H1 (cell line): ENCODE measurements around the gene DPH1. TPM values are rescaled to one million over a fixed set of nuclear protein-coding genes. Genes with fewer than 3 reads are reported as not detected.

Experiments
- CHD7 ChIP-seq: fragments of 300-600 bp; sonication (generic); IDR thresholded peaks from 2 replicates; pipeline ENCODE4 v1.7.1; 2012; ENCODE audit warnings: low read length, moderate library complexity, mild to moderate bottlenecking, inconsistent platforms; ENCODE audit not compliant: insufficient replicate concordance
- E2F6 ChIP-seq: IDR thresholded peaks from 2 replicates; pipeline ENCODE4 v1.6.1; 2012; ENCODE audit warnings: inconsistent platforms
- JUN ChIP-seq: IDR thresholded peaks from 2 replicates; pipeline ENCODE4 v1.6.1; 2011; ENCODE audit warnings: low read depth, mild to moderate bottlenecking, improper control_type of control experiment, low read length
- JUND ChIP-seq: IDR thresholded peaks from 2 replicates; pipeline ENCODE4 v1.6.1; 2011; ENCODE audit warnings: mild to moderate bottlenecking, improper control_type of control experiment, low read length
- KDM5A ChIP-seq: fragments of 200-600 bp; IDR thresholded peaks from 2 replicates; pipeline ENCODE4 v1.7.1; 2012; ENCODE audit warnings: mild to moderate bottlenecking, low read length, inconsistent platforms, mixed read lengths
- POLR2AphosphoS5 ChIP-seq: IDR thresholded peaks from 2 replicates; pipeline ENCODE4 v1.6.1; 2011; ENCODE audit warnings: low read depth, low read length
- RFX5 ChIP-seq: IDR thresholded peaks from 2 replicates; pipeline ENCODE4 v1.6.1; 2011; ENCODE audit warnings: low read depth, low read length, improper control_type of control experiment, borderline replicate concordance
- SIRT6 ChIP-seq: IDR thresholded peaks from one replicate; pipeline ENCODE4 v1.7.1; 2012; ENCODE audit warnings: low read length, inconsistent platforms
- SRF ChIP-seq: IDR thresholded peaks from 2 replicates; pipeline ENCODE4 v1.6.1; 2011; ENCODE audit warnings: mild to moderate bottlenecking, low read depth, low read length, moderate library complexity
- SUZ12 ChIP-seq: fragments of 200-600 bp; sonication (generic); IDR thresholded peaks from 2 replicates; pipeline ENCODE4 v1.6.1; 2012; ENCODE audit warnings: mild to moderate bottlenecking, inconsistent platforms, low read length, moderate library complexity, mixed read lengths
- TAF1 ChIP-seq: IDR thresholded peaks from 2 replicates; pipeline ENCODE4 v1.6.1; 2011; ENCODE audit warnings: mild to moderate bottlenecking, low read depth, low read length
- ZNF274 ChIP-seq: IDR thresholded peaks from 2 replicates; pipeline ENCODE4 v1.7.0; 2012; ENCODE audit warnings: low read length, borderline replicate concordance; ENCODE audit errors: extremely low read depth
- polyA plus RNA-seq, 7 experiments: library from polyadenylated mRNA; depleted of rRNA in 3 of 7; stranded (reverse) in 5 of 7; unstranded in 2 of 7; fragments of >200 nt in 5 of 7; fragments of 200-250 nt in 2 of 7; gene quantifications; 1 replicate in 5 of 7; 2 replicates in 1 of 7; 4 replicates in 1 of 7; pipeline versions ENCODE4 v1.2.1 to v1.2.3, GENCODE V29; 2011 to 2013; ENCODE audit warnings: missing spikeins in 2 of 7, mixed read lengths in 2 of 7
- total RNA-seq: library from RNA; stranded (reverse); fragmentation: NEBNext Ultra II Directional; extraction: Animal tissue kit (Norgen Biotek cat#: 25700); gene quantifications from 2 replicates; pipeline ENCODE4 v1.2.1, GENCODE V29; 2021

The DPH1 gene
- total and polyA plus RNA-seq, 2 of the 8 experiments (the other 6 are each of a cell fraction or from before 2014, with no cell fraction given): 24.9 to 30.0 TPM

GRCh38 chr17:2048805-2049204 lies 18.9 kb downstream of the DPH1 start (continued):
- TF ChIP-seq CHD7: no peak
- TF ChIP-seq JUND: no peak
- TF ChIP-seq ZNF274: no peak
- no peak for TF ChIP-seq KDM5A
- no peak for TF ChIP-seq E2F6
- TF ChIP-seq POLR2AphosphoS5: no peak
- TF ChIP-seq RFX5: no peak
- TF ChIP-seq SUZ12: no peak
- TF ChIP-seq TAF1: no peak
- TF ChIP-seq SIRT6: no peak
- TF ChIP-seq JUN: no peak
- no peak for TF ChIP-seq SRF
